Transverse colon (tissue), 4 donors: ENCODE data around the gene MTERF4. TPM values are rescaled to one million over a fixed set of nuclear protein-coding genes. Genes with fewer than 3 reads are reported as not detected.

Experiments
- DNase-seq: peaks from one replicate; pipeline ENCODE4 v3.0.0-alpha.2; 2019
- H3K27ac ChIP-seq, 4 donors: fragments of 200-600 bp; sonication (generic); 2 replicates each; pipeline ENCODE4 v1.5.1; 2016 to 2018; ENCODE audit warnings: inconsistent platforms in 4 of 4
- H3K27me3 ChIP-seq: fragments of 200-600 bp; sonication (generic); 2 replicates; pipeline ENCODE4 v1.5.1; 2017; ENCODE audit warnings: inconsistent platforms
- H3K36me3 ChIP-seq, 4 donors: fragments of 200-600 bp; sonication (generic); 2 replicates each; pipeline ENCODE4 v1.5.1; 2017 to 2019; ENCODE audit warnings: inconsistent platforms in 4 of 4
- H3K4me1 ChIP-seq, 4 donors: fragments of 200-600 bp; sonication (generic); 2 replicates each; pipeline ENCODE4 v1.5.1; 2017 to 2020; ENCODE audit warnings: inconsistent platforms in 4 of 4
- H3K4me3 ChIP-seq, 4 donors: fragments of 200-600 bp; sonication (generic); 1 replicate in 1 of 4; 2 replicates in 3 of 4; pipeline versions ENCODE4 v1.5.1 to v1.6.1; 2017 to 2019; ENCODE audit warnings: inconsistent platforms in 4 of 4
- H3K9me3 ChIP-seq, 2 donors: fragments of 200-600 bp; sonication (generic); 2 replicates each; pipeline ENCODE4 v1.5.1; 2017 to 2019; ENCODE audit warnings: inconsistent platforms in 2 of 2
- EP300 ChIP-seq: sonication (generic); formaldehyde crosslinking; IDR thresholded peaks from one replicate; pipeline ENCODE4 v1.6.1; 2017; ENCODE audit warnings: antibody characterized with exemption, low read depth
- POLR2A ChIP-seq: fragments of 450-650 bp; IDR thresholded peaks from one replicate; pipeline ENCODE4 v1.6.1; 2016; ENCODE audit warnings: antibody characterized with exemption, mild to moderate bottlenecking, moderate library complexity
- POLR2AphosphoS5 ChIP-seq, 3 donors: sonication (generic); formaldehyde crosslinking; IDR thresholded peaks; one replicate each; pipeline ENCODE4 v1.6.1; 2016; ENCODE audit warnings: antibody characterized with exemption in 3 of 3
- whole genome bisulfite sequencing, 2 donors: methylation state at CpG; one replicate each; pipeline ENCODE4 v1.1.5; 2018; ENCODE audit warnings: low coverage in 1 of 2; 5-methylcytosine and 5-hydroxymethylcytosine counted together
- in situ Hi-C, 4 donors: fragments of 200-750 bp; cut with MboI; loops; one replicate each; pipeline versions ENCODE4 v1.15.0 to v1.15.1; 2017; ENCODE audit warnings: low sequenced_read_pairs in 3 of 4, low pct_ligation_motif_present in 1 of 4, low pct_unique_long_range_greater_than_20kb in 1 of 4
- intact Hi-C: fragments of 100-400 bp; cut with DNase I; formaldehyde crosslinking; loops from one replicate; pipeline ENCODE4 v1.15.1; 2023; ENCODE audit warnings: low total_unique reads
- total RNA-seq, 4 donors: library from RNA; depleted of rRNA; stranded (reverse); fragments of >200 nt; gene quantifications; one replicate each; pipeline ENCODE4 v1.1.0, GENCODE V29; 2016
- TF ChIP-seq, protein P1 (sequence below), 5 experiments: fragments of 200-600 bp in 3 of 5; fragments of 450-650 bp in 2 of 5; sonication (generic) in 3 of 5; IDR thresholded peaks; 1 replicate in 2 of 5; 2 replicates in 3 of 5; pipeline ENCODE4 v1.5.1; 2016 to 2017; ENCODE audit warnings: antibody characterized with exemption in 5 of 5, inconsistent platforms in 3 of 5, mild to moderate bottlenecking in 2 of 5, moderate library complexity in 1 of 5

MTERF4 gene, protein sequence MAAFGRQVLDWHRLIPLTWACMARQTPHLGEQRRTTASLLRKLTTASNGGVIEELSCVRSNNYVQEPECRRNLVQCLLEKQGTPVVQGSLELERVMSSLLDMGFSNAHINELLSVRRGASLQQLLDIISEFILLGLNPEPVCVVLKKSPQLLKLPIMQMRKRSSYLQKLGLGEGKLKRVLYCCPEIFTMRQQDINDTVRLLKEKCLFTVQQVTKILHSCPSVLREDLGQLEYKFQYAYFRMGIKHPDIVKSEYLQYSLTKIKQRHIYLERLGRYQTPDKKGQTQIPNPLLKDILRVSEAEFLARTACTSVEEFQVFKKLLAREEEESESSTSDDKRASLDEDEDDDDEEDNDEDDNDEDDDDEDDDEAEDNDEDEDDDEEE
- 100 to 1,000 TPM in 1 of 4 donors, 10 to 100 TPM in 3; 25.4 to 161 (median 34.3) TPM for total RNA-seq

DNA sequence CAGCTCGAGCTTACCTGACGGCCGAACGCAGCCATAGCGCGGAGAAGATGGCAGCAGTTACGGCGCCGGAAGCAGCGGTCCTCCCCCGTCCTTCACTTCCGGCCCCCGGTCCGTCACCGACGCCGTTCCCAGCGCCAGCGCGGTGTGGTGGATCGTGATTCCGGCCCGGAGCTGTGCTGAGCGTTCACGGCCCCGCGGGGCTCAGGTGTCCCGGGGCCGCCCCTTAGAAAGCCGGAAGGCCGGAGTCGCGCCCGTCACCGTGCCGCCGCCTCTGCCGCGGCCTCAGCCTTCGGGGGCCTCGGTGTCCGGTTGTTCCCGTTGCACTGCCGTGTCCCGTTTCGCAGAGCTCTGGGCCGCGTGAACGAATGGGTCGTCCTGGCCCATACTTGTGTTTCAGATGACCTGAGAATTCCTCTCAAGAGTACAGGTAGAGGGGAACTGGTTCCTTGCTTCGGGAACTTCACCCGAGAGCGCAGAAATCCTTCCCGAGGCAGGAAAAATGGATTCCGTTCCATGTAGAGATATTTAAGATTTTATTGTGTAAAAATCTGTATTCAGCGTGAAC is at the start of gene MTERF4:
MTERF4 (minus strand) TSS at position 49 of the 565 bp plus-strand sequence; CDS start at position 35, 14 bp downstream.
- peak; percentile 67 to 87 (median 84) for TF ChIP-seq POLR2AphosphoS5 (IDR thresholded peaks at IDR 0.05)
- TF ChIP-seq POLR2A, result peak; percentile 90
- no peak for TF ChIP-seq EP300
- WGBS, 2 donors, result 0% methylated on average over 3 to 31 of the region's 56 CpGs
- Histone ChIP-seq H3K36me3 (peaks cover 0 to 16% (median 4%) of the 10 kb centered on the region in 4 donors), H3K27ac (peak within 1 kb of the TSS; percentile 87 to 93 (median 90)), H3K4me3 (peak within 1 kb of the TSS; percentile 67 to 89 (median 78)), H3K4me1 (peaks cover 7 to 38% (median 19%) of the 10 kb centered on the region in 4 donors), H3K27me3 (no peaks in the 10 kb centered on the region), H3K9me3 (no peaks in the 10 kb centered on the region)
- in situ Hi-C loops (no loop called here), intact Hi-C loops (no loop called here)
- DNase-seq, result peak; percentile 92

DNA sequence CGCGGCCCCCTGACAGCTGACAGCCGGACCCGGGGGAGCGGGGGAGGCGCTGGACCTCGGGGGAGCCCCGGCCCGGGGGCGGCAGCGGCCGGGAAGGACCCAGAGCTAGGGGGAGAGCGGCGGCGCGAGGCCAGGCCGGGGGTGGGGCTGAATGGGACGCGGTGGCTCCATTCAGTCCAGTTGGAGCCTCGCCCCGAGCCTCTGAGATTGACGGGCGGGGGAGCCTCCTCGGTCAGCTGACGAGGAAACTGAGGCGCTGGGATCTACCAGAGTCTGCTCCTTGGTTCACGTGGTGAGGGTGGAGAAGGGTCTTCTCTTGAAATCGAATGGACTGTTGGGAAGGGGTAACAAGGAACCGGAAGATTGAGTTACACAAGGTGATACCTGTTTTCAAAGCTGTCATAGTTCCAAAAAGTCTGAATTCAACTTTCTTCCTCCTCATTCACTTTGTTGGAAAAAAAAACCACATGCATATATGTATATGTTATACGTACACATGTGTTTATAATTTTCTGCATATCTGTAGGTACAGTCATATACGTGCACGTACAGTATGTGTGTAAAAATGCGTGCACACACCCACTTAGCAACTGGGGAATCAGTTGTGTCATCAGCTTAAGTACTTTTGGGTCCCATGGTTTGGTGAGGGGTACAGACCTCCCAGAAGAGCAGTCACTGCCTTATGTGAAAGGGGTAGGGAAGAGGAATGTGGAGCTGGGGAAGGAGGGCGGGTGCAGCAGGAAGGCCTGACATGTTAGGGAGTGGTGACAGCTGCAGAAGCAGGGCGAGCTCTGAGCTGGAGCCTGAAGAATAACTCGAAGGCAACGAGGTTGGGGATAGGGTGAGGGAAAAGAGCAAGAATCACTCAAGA is 48.8 kb upstream of the MTERF4 start:
- WGBS, 2 donors, result 7 to 15% methylated on average over 8 to 26 of the region's 37 CpGs
- intact Hi-C loops (no loop called here), in situ Hi-C loops (no loop called here)
- H3K4me1 ChIP-seq, result peaks cover 8 to 21% (median 20%) of the 10 kb centered on the region in 4 donors
- no peak for TF ChIP-seq POLR2AphosphoS5 (IDR thresholded peaks at IDR 0.05)
- TF ChIP-seq, protein P1, sequence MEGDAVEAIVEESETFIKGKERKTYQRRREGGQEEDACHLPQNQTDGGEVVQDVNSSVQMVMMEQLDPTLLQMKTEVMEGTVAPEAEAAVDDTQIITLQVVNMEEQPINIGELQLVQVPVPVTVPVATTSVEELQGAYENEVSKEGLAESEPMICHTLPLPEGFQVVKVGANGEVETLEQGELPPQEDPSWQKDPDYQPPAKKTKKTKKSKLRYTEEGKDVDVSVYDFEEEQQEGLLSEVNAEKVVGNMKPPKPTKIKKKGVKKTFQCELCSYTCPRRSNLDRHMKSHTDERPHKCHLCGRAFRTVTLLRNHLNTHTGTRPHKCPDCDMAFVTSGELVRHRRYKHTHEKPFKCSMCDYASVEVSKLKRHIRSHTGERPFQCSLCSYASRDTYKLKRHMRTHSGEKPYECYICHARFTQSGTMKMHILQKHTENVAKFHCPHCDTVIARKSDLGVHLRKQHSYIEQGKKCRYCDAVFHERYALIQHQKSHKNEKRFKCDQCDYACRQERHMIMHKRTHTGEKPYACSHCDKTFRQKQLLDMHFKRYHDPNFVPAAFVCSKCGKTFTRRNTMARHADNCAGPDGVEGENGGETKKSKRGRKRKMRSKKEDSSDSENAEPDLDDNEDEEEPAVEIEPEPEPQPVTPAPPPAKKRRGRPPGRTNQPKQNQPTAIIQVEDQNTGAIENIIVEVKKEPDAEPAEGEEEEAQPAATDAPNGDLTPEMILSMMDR (IDR thresholded peaks at IDR 0.05), result no peak
- TF ChIP-seq EP300, result no peak
- TF ChIP-seq POLR2A, result no peak
- no peaks in the 10 kb centered on the region for H3K27me3 ChIP-seq
- H3K4me3 ChIP-seq, result peak overlapping the region; percentile 76 to 96 (median 94)
- peak overlapping the region; percentile 85 to 93 (median 87) for H3K27ac ChIP-seq
- DNase-seq, result peak; percentile 52
- H3K9me3 ChIP-seq, result no peaks in the 10 kb centered on the region
- no peaks in the 10 kb centered on the region for H3K36me3 ChIP-seq

DNA sequence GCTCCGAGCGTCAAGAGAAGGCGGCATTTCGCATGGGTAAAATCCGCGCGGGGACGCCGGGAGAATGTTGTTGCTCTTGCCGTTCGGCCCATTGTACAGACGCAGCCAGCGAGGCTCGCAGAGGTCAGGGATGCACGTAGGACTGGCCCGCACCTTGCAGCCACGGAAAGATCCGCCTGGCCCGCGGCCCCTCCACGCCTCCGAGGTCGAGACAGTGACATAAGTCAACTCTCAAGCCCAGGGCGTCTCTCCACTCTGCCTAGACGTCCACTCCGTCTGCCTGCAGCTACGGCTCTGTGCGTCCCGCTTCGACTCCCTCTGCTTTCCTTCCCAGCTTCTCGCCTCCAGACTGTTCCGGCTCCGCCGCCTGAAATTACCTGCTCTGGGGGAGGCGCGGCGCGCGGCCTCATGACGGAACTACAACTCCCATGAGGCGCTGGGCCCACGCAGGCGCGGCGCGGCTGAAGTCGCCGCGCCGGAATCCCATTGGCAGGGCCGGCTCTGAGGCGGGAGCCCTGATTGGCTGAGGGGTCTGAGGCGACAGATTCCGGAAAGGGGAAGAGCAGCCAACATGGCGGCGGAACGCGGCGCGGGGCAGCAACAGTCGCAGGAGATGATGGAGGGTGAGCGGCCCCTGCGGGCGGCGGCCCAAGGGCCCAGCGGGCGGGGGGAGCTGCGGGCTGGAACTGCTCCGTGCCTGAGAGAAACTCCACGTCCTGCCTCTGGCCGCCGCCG is 48.0 kb upstream of the MTERF4 start, which contains the start of gene PPP1R7:
PPP1R7 (plus strand) TSS at position 543 of the 735 bp plus-strand sequence; CDS start at position 572, 29 bp downstream.
- peak; percentile 96 for DNase-seq
- peak within 1 kb of the TSS; percentile 85 to 93 (median 87) for H3K27ac ChIP-seq
- peak within 1 kb of the TSS; percentile 76 to 96 (median 94) for H3K4me3 ChIP-seq
- TF ChIP-seq EP300 (no peak), POLR2A (peak; percentile 64), POLR2AphosphoS5 (IDR thresholded peaks at IDR 0.05) (peak; percentile 64 to 77 (median 74))
- TF ChIP-seq, protein P1 (IDR thresholded peaks at IDR 0.05), result peak in 2 of 5 experiments; percentile 14 to 26
- H3K9me3 ChIP-seq, result no peaks in the 10 kb centered on the region
- H3K27me3 ChIP-seq, result no peaks in the 10 kb centered on the region
- H3K36me3 ChIP-seq, result no peaks in the 10 kb centered on the region
- intact Hi-C loops (no loop called here), in situ Hi-C loops (no loop called here)
- H3K4me1 ChIP-seq, result peaks cover 8 to 21% (median 20%) of the 10 kb centered on the region in 4 donors
- WGBS, 2 donors, result 1% methylated on average over 65 of the region's 73 CpGs; no CpG with 5 or more reads in 1 of the 2 donors

DNA sequence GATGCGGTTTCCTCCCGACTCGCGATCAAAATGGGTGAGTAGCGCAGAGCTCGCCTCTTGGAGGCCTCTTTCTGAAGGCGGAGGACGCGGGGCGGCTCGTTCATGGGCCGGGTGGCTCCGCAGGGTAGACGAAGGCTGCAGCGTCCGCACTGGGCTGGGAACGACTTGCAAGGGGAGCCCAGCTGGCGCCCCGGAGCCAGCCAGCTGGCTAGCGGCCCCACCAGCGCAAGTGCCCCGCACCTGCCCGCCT is 47.5 kb upstream of the MTERF4 start:
- Histone ChIP-seq H3K27ac (peak overlapping the region; percentile 85 to 93 (median 87)), H3K4me3 (peak overlapping the region; percentile 55 to 96 (median 94)), H3K27me3 (no peaks in the 10 kb centered on the region), H3K4me1 (peaks cover 8 to 21% (median 20%) of the 10 kb centered on the region in 4 donors), H3K36me3 (no peaks in the 10 kb centered on the region), H3K9me3 (no peaks in the 10 kb centered on the region)
- WGBS, 2 donors, result 0% methylated on average over 5 of the region's 23 CpGs; no CpG with 5 or more reads in 1 of the 2 donors
- no peak for DNase-seq
- in situ Hi-C loops, result no loop called here
- intact Hi-C loops, result no loop called here
- TF ChIP-seq EP300 (no peak), POLR2AphosphoS5 (IDR thresholded peaks at IDR 0.05) (no peak)
- TF ChIP-seq, protein P1 (IDR thresholded peaks at IDR 0.05), result no peak
